ENCODE results near the gene ARHGAP18. TPM values are rescaled to one million over a fixed set of nuclear protein-coding genes. Genes with fewer than 3 reads are reported as not detected.
"Not testable (repeated sequence)": the region's sequence is repeated elsewhere in the genome, so short reads cannot be mapped to it uniquely, and the experiment has no call there.

Gene ARHGAP18
- total RNA-seq, 1 donor from 2014 or later = 10.2 TPM

GRCh38 chr6:129597023-129597713 is 112.8 kb downstream of the ARHGAP18 start:
- no peak for FAIRE-seq
- no peak for DNase-seq (ENCODE audit: low spot score in 2 of 2)

DNA sequence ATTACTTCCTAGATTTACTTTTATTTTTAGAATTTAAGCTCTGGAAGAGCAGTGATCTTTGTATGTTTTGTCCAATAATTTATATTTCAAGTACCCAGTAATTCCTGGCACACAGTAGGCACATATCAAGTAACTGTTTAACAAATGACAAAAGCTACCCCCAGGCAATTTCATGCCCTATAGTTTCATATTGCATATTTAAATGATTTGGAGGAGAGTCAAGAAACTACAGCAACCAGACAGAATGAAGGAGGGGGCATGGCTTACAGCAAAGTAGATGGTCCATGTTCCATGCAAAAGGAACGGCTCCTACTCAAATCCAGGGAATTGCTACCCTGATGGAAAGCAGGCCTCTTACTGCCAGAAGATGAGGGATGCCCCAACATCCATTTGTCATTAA is 113.5 kb downstream of the ARHGAP18 start:
- no peak for FAIRE-seq
- DNase-seq (ENCODE audit: low spot score in 2 of 2) = no peak

DNA sequence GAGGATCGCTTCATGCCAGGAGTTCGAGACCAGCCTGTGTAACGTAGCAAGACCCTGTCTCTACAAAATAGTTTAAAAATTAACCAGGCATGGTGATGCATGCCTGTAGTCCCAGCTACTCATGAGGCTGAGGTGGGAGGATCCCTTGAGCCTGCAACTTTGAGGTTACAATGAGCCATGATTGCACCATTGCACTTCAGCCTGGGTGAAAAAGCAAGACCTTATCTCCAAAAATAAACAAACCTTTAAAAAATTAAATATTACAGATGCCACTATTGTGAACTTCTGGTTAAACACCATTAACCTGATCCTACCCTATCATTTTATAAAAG is 116.8 kb downstream of the ARHGAP18 start:
- FAIRE-seq (no peak), DNase-seq (ENCODE audit: low spot score in 2 of 2) (no peak)

DNA sequence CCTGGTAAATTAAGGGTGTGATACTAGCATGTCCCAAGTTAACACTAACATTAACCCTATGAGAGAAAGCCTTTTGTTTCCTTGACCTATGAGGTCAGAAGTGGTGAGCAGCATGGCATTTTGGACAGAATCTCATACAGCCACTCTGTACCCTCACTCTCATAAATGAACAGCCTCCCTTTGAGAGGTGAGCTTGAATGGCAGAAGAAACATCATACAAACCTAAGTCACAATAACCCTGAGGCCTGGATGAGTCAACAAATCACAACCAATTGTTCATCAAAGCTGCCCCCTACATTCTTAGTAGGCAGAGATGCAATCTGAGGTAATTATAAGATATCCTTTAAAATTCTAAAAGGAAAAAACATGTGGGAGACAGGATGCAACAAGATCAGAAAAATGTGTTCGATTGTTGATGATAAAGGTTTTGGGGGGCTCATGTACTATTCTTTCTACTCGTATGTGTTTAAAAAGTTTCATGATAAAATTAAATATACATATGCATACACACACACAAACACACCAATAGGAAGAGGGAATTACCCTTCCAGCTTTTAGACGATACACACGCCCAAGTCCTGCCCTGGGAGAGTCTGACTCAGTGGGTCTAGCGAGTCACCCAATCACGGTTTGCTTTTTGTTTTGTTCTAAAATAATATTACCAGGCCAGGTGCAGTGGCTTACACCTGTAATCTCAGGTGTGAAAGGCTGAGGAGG is 117.3 kb downstream of the ARHGAP18 start:
- FAIRE-seq (no peak), DNase-seq (ENCODE audit: low spot score in 2 of 2) (no peak)

- no peak for FAIRE-seq
These were observed 119.5 kb downstream of the ARHGAP18 start for GRCh38 chr6:129590408-129591022.

DNA sequence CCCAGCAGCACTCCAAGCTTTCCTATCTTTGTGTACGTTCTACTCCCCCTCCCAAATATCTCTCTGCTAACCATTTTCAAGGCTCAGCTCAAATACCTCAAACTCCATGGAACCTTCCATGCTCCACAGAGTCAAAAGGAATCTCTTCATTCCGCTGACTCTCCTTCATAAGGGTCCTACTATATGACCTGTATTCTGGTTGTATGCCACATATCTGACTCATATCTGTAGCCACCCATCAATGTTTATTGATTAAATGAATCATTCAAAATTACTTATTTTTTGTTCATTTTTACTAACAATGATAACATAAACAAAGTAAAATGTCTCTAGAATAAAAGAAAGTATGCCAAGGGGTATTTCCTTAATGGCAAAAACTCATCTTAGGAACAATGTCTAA is 123.2 kb downstream of the ARHGAP18 start:
- DNase-seq (ENCODE audit: low spot score in 2 of 2) (no peak), FAIRE-seq (no peak)

More at GRCh38 chr6:129590408-129591022, 119.5 kb downstream of the ARHGAP18 start:
- no peak for DNase-seq (ENCODE audit: low spot score in 2 of 2)

- DNase-seq (ENCODE audit: low spot score in 2 of 2) = no peak
These were observed 126.1 kb downstream of the ARHGAP18 start for GRCh38 chr6:129583866-129584265.

DNA sequence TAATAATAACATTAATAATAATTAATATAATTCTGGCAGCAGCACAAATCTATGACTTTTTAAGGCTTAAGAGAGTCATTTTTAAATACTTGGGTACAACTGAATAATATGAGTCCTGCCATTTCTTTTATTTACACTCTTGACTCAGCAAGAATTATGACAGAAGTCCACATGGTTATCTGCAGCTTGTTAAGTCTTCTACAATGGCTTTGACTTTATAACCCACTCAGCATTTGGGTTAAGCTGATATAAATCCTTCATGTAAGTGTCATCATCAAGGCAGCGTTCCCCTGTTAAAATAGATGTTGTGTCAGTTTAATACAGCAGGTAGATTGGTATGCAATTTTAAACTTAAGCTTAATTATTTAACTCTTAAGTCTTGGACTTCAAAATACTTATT is 131.7 kb downstream of the ARHGAP18 start:
- DNase-seq (ENCODE audit: low spot score in 2 of 2) (no peak), FAIRE-seq (no peak)

More at GRCh38 chr6:129583866-129584265, 126.1 kb downstream of the ARHGAP18 start:
- FAIRE-seq = no peak

DNA sequence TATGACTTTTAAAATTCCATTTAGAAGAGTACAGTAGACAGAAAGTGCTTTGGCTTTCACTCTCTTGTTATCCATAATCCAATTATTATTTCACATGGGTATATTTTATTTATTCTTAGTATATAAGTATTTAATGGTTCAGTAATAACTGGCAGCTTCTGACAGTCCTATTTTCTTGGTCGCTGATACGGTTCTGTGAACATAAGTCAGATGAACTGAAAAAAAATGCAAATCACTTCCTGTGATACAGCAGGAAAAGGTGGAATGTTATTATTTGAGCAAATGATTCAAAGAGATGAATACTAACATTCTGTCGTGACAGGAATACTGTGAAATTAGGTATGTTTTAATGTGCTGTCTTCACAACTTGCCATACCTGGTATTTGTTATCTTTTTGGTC is 132.3 kb downstream of the ARHGAP18 start:
- FAIRE-seq = no peak

DNA sequence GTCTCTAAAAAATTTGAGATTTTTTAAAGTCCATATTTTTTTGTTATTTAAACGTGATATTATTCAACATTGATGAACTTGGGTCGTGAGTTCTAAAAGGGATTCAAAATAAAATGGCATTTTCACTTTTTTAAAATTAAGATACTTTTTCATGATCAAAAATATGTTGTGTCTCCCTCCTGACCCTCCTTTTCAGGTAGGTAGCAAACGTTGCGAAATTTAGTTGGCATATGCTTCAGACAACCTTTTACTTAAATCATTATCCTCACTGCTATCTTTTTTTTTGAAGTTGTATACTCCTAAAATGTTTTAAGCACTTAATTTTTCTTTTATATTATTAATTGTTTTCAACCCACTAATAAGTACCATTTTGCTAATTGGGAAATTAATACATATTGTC is 133.5 kb downstream of the ARHGAP18 start:
- no peak for FAIRE-seq
- no peak for DNase-seq (ENCODE audit: low spot score in 2 of 2)

More for the DNA sequence above, 132.3 kb downstream of the ARHGAP18 start:
- no peak for DNase-seq (ENCODE audit: low spot score in 2 of 2)

GRCh38 chr6:129575378-129576118 is 134.4 kb downstream of the ARHGAP18 start:
- FAIRE-seq = no peak
- peak in 1 of 2 donors; percentile 19 for DNase-seq (ENCODE audit: low spot score in 2 of 2)

DNA sequence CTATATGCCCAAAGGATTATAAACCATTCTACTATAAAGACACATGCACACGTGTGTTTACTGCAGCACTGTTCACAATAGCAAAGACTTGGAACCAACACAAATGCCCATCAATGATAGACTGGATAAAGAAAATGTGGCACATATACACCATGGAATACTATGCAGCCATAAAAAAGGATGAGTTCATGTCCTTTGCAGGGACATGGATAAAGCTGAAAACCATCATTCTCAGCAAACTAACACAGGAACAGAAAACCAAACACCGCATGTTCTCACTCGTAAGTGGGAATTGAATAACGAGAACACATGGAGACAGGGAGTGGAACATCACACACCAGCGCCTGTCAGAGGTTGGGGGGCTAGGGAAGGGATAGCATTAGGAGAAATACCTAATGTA is 135.4 kb downstream of the ARHGAP18 start:
- not testable (repeated sequence) for FAIRE-seq; DNase-seq (ENCODE audit: low spot score in 2 of 2)

- not testable (repeated sequence) for DNase-seq (ENCODE audit: low spot score in 2 of 2); FAIRE-seq
These were observed 139.0 kb downstream of the ARHGAP18 start for GRCh38 chr6:129570929-129571328.

- DNase-seq (ENCODE audit: low spot score in 2 of 2) = no peak
- no peak for FAIRE-seq
These were observed 142.0 kb downstream of the ARHGAP18 start for GRCh38 chr6:129568015-129568414.

- DNase-seq (ENCODE audit: low spot score in 2 of 2) (no peak), FAIRE-seq (no peak)
These were observed 142.6 kb downstream of the ARHGAP18 start for GRCh38 chr6:129567374-129567773.

DNA sequence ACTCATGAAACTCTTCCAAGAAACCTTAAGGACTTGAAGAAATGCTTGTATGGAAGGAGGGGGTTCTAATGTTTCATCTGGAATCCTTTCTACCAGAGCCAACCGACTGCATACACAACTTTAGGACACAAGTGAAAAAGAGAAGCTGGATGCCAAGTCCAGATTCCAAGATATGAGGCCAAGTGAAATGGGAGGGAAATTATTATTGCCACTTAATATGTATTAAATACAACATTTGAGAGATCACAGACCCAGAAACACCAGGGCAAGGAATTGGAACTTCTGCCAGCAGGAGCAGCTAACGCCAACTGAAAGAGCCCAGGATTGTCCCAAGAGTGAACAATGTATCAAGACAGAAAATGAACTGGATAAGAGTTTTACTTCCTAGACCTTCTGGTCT is 144.2 kb downstream of the ARHGAP18 start:
- FAIRE-seq (no peak), DNase-seq (ENCODE audit: low spot score in 2 of 2) (no peak)

- DNase-seq (ENCODE audit: low spot score in 2 of 2) = no peak
These were observed 144.6 kb downstream of the ARHGAP18 start for GRCh38 chr6:129565366-129565765.

DNA sequence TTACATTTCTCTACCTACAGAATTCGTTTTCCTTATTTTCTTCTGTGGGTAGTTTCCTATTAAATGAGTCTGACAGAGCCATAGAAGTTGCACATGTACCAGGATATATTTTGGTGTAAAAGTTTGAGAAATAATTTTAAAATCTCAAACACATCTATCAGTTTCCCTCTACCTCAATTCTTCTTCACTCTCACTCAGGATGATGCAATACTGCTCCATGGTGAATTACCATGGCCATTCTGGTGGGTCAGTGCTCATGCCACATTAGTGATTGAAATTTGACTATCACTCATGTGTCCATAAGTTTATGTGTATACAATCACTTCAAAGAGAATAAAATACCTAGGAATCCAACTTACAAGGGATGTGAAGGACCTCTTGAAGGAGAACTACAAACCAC is 151.7 kb downstream of the ARHGAP18 start:
- DNase-seq (ENCODE audit: low spot score in 2 of 2) = no peak
- FAIRE-seq = no peak

More at GRCh38 chr6:129565366-129565765, 144.6 kb downstream of the ARHGAP18 start:
- no peak for FAIRE-seq

GRCh38 chr6:129555206-129555832 is 154.7 kb downstream of the ARHGAP18 start:
- FAIRE-seq (no peak), DNase-seq (ENCODE audit: low spot score in 2 of 2) (no peak)

DNA sequence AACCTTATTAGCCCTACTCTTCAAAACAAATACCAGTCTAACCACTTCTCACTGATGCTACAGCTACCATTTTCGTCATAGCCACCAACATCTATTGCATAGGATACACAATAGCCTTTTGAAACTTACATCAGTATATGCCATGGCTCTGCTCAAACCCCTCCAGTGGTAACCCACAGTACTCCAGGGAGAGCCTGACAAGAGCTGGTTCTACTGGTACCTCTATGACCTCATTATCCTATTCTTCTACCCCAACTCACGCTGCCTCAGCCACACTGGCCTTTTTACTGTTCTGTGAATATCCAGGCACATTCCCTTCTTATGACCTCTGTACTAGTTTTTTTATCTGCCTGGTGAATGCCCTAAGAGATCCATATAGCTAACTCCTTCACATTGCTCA is 157.6 kb downstream of the ARHGAP18 start:
- FAIRE-seq (no peak), DNase-seq (ENCODE audit: low spot score in 2 of 2) (no peak)

Data from frontal cortex (tissue), 4 donors.